Measurements from ENCODE around the gene NLE1.

GRCh38 chr17:35116845-35117244, 25.3 kb downstream of the NLE1 start:
- TF ChIP-seq REST (IDR thresholded peaks at IDR 0.05; ENCODE audit: insufficient read depth in 1 of 2, low read depth in 2 of 2, low read length in 2 of 2) (no peak), POLR2AphosphoS5 (IDR thresholded peaks at IDR 0.05; ENCODE audit: low read depth, low read length) (no peak), SIN3A (IDR thresholded peaks at IDR 0.05; ENCODE audit: borderline replicate concordance, insufficient read depth, low read length) (no peak)
